Neuron (in vitro differentiated cells): ENCODE results near the gene SYNJ2.

Source experiments
- H2AFZ ChIP-seq: one replicate; pipeline ENCODE4 v1.6.1; 2013; ENCODE audit warnings: low read depth, mild to moderate bottlenecking, inconsistent platforms, low read length, moderate library complexity
- H3K27me3 ChIP-seq: one replicate; pipeline ENCODE4 v1.6.1; 2013; ENCODE audit warnings: low read length; ENCODE audit not compliant: insufficient read depth
- H3K36me3 ChIP-seq: one replicate; pipeline ENCODE4 v1.6.1; 2013; ENCODE audit warnings: low read length; ENCODE audit not compliant: insufficient read depth
- H3K4me1 ChIP-seq: one replicate; pipeline ENCODE4 v1.6.1; 2013; ENCODE audit warnings: low read length; ENCODE audit not compliant: insufficient read depth
- H3K4me3 ChIP-seq: 2 replicates; pipeline ENCODE4 v1.5.1; 2013; ENCODE audit warnings: mild to moderate bottlenecking, low read length, moderate library complexity
- H3K9me3 ChIP-seq: one replicate; pipeline ENCODE4 v1.6.1; 2013; ENCODE audit warnings: low read length

Gene SYNJ2

DNA sequence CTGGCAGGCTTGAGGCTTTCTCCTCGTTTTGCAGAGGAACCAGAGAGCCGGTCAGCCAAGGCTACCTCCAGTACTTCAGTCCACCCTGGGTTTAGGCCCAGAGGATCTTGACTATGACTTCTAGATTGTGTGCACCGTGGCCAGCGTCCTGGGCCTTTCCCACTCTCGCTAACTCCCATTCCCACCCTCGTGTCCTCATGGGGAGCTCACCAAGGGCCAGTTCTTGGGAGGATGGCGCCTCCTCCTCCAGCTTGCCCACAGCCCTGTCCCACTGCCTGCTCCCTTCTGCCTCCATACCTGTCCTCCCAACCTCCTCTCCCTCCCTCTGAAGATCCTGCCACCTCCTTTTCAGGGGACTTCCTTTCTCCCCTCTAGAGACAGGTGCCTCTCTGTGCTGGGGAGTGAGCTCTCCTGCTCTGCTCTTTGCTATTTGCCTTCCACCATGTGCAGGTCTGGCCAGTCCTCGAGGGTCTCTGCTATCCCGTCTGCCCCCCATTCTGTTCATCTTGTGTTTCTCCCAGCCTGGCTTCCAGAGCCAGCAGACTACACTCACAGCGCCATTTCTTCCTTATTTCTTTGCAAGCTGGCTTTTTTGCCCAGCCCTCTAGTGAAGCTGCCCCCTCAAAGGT is 4.4 kb upstream of the SYNJ2 start:
- Histone ChIP-seq H2AFZ (no peak overlapping the region), H3K27me3 (no peaks in the 10 kb centered on the region), H3K9me3 (no peaks in the 10 kb centered on the region), H3K4me1 (peaks cover 1% of the 10 kb centered on the region), H3K4me3 (no peak overlapping the region), H3K36me3 (no peaks in the 10 kb centered on the region)

- H3K4me3 ChIP-seq, result no peak overlapping the region
- no peaks in the 10 kb centered on the region for H3K9me3 ChIP-seq
- no peak overlapping the region for H2AFZ ChIP-seq
- H3K4me1 ChIP-seq, result peaks cover 7% of the 10 kb centered on the region
- no peaks in the 10 kb centered on the region for H3K27me3 ChIP-seq
- H3K36me3 ChIP-seq, result no peaks in the 10 kb centered on the region
Measured at GRCh38 chr6:157978021-157978783, 3.5 kb upstream of the SYNJ2 start.

DNA sequence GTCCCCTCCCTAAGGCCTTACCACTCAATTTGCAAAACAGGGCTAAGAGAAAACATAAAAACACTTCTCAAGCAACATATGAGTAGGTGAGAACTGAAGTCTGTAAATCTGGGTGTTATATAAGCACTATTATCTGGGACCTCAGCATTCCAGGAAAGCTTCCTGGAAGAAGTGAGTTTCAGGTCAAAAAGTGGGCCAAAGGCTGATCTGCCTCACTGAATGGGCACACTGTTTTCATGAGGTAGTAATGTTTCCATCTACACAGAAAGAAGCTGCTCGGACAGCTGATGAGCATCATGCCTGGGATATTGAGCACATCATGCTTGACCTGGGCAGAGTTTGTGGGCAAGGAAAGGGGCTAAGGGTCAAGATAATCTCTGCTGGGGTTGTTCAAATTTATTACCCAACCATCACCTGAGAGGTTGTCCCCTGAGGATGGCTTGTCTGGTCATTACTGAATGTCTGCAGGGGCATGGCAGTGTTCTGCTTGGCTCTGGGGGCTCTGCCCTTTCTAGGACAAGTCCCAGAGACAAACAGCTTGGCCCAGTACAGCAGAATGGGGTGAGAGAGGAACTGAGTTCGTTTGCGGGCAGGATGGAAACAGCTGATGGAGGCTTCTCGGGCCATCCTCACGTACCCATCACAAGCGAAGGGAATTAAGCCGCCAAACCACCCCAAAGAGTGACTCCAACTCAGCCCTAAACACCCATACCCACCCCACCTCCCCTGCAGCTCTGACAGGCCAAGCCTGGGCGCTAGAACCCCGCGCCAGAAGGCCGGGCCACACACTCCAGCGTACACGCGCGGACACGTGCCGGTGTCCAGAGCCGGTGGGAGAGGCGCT is 1.2 kb upstream of the SYNJ2 start:
- Histone ChIP-seq H3K9me3 (no peaks in the 10 kb centered on the region), H3K27me3 (no peaks in the 10 kb centered on the region), H3K4me3 (no peak overlapping the region), H3K36me3 (no peaks in the 10 kb centered on the region), H2AFZ (no peak overlapping the region), H3K4me1 (peaks cover 7% of the 10 kb centered on the region)

GRCh38 chr6:157981132-157981394 is 600 bp upstream of the SYNJ2 start:
- H3K4me1 ChIP-seq, result peaks cover 7% of the 10 kb centered on the region
- peak overlapping the region; percentile 100 for H2AFZ ChIP-seq
- H3K9me3 ChIP-seq, result no peaks in the 10 kb centered on the region
- no peak overlapping the region for H3K4me3 ChIP-seq
- H3K36me3 ChIP-seq, result no peaks in the 10 kb centered on the region
- no peaks in the 10 kb centered on the region for H3K27me3 ChIP-seq

DNA sequence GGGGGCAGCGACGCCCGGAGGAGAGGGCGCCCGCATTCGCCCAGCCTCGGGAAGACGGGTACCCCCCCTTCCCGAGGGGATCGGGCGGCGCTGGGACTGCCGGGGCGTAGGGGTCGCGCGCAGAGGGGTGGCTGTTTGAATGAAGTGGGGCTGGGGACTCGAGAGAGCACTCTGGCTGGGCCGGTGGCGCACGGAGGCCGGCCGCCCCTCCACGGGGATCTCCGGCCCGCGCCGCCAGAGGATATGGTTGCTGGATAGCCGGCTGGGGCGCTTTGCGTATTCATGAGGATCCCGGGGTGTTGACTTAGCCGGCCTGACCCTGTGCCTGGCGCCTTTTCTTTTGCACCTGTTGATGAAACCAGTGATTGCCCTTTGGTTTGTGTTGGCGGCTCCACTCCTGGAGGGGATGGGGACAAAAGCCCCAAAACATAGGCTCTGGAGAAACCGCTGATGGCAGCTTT is 469 bp downstream of the SYNJ2 start:
- H3K27me3 ChIP-seq, result no peaks in the 10 kb centered on the region

DNA sequence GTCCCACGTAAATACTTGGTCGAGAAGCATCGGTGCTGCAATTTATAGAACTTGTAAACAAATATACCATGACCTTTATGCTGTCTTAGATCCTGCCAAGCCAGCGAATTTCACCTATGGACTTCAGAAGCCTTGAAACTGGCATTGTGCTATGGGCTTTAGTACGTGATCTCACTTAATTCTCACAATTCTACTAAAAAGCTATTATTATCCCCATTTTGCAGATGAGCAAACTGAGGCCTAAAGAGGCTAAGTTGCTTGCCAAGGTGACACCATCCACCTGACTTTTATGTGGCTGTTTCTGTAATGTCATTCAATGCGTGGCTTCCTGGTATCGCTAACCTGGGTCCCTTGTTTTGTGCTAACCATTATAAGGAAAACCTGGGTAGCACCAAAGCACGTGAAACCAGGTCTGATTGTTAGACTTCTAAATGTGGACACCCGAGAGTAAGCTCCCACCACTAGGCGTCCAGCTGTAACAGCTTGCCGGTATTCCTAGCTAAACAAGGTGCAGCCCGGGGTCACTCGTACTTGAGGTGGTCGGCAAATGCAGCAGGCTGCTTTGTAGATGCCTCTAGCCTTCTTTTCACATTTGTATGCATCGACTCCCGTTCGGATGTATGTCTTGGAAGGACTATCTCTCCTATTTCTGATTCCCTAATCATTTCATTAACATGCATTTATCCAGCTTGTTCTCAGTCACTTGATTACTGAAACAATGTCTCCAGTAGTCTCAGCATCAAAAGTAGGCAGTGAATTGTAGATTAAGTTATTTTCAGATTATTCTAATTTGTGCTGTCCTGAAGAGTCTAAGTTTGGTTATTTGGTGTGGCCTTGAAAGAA is 1.1 kb downstream of the SYNJ2 start:
- Histone ChIP-seq H3K4me1 (peaks cover 7% of the 10 kb centered on the region), H3K27me3 (no peaks in the 10 kb centered on the region), H3K4me3 (peak overlapping the region; percentile 54), H2AFZ (peak overlapping the region; percentile 100), H3K36me3 (no peaks in the 10 kb centered on the region), H3K9me3 (no peaks in the 10 kb centered on the region)

More for the DNA sequence above, 469 bp downstream of the SYNJ2 start:
- H3K4me1 ChIP-seq, result peaks cover 7% of the 10 kb centered on the region
- peak overlapping the region; percentile 100 for H2AFZ ChIP-seq
- H3K4me3 ChIP-seq, result peak overlapping the region; percentile 54
- no peaks in the 10 kb centered on the region for H3K36me3 ChIP-seq
- H3K9me3 ChIP-seq, result no peaks in the 10 kb centered on the region

DNA sequence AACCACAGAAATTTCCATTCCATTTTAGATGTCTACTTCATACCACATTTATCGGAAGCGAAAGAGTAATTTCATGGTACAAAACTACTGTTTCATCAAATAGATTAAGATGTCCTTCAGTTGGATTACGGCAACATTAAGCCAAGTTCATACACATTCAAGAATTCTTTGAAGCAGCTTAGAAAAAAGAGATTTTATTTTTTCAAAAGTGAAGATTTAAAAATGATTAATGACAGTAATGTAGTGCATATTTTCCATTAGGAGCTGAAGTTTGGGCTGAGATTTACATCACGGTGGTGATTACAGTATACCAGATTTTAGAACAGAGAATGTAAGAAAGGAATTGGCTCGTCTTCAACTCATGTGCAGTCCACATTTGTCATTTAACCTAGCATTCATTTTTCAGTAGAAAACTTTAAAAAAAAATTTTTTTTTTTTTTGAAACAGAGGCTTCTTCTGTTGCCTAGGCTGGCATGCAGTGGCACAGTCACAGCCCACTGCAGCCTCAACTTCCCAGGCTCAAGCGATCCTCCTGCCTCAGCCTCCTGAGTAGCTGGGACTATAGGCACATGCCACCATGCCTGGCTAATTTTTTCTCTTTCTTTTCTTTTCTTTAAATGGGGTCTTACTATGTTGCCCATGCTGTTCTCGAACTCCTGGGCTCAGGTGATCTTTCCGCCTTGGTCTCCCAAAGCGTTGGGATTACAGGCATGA is 1.9 kb downstream of the SYNJ2 start:
- Histone ChIP-seq H3K4me3 (no peak overlapping the region), H3K4me1 (peaks cover 7% of the 10 kb centered on the region), H3K27me3 (no peaks in the 10 kb centered on the region)

DNA sequence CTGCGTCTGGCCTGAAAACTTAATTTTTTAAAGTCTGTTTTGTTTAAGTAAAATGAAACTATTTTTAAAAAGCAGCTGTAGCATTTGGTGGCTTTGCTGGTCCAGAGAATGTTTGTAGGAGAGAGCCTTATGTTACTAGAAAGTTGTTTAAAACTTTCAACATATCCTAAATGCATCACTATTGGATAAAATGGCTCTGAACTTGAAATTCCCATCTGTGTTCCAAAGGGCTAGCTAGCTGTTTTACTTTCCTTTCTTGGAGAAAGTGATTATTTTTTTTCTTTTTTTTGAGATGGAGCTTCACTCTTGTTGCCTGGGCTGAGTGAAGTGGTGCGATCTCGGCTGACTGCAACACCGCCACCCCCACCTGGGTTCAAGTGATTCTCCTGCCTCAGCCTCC is 2.5 kb downstream of the SYNJ2 start:
- H3K36me3 ChIP-seq, result no peaks in the 10 kb centered on the region
- H3K27me3 ChIP-seq, result no peaks in the 10 kb centered on the region
- H3K4me3 ChIP-seq, result no peak overlapping the region
- H3K4me1 ChIP-seq, result peaks cover 7% of the 10 kb centered on the region
- H2AFZ ChIP-seq, result no peak overlapping the region
- no peaks in the 10 kb centered on the region for H3K9me3 ChIP-seq

More for the DNA sequence above, 1.9 kb downstream of the SYNJ2 start:
- Histone ChIP-seq H3K36me3 (no peaks in the 10 kb centered on the region), H3K9me3 (no peaks in the 10 kb centered on the region), H2AFZ (no peak overlapping the region)

DNA sequence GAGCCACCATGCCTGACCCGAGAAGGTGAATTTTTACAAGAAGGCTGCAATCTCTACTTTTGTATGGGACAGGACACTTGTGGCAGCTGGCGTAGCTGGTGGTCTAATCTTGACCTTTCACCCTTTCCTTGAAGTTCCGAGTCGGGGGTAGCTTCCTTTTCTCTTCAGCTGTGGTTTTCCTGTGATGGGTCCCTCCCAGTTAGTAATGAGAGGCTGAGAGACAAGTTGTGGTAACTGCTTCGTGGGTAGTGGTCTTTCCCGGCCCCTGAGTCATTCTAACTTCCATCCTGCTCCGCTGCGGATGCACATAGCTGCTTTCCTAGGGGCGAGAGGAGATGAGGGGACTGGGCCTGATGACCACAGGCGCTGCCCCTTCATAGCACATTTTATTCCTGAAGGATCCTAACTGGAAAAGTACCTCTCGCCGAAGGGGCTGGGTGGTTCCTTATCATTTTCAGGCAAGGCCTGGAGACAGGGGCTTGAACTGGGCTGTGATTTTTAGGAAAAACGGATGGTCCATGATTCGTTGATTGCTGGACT is 3.1 kb downstream of the SYNJ2 start:
- H3K9me3 ChIP-seq, result no peaks in the 10 kb centered on the region
- H2AFZ ChIP-seq, result no peak overlapping the region
- peaks cover 7% of the 10 kb centered on the region for H3K4me1 ChIP-seq
- H3K36me3 ChIP-seq, result no peaks in the 10 kb centered on the region
- no peak overlapping the region for H3K4me3 ChIP-seq
- no peaks in the 10 kb centered on the region for H3K27me3 ChIP-seq

- Histone ChIP-seq H3K9me3 (no peaks in the 10 kb centered on the region), H3K4me1 (peaks cover 7% of the 10 kb centered on the region), H2AFZ (no peak overlapping the region), H3K36me3 (no peaks in the 10 kb centered on the region), H3K27me3 (no peaks in the 10 kb centered on the region), H3K4me3 (no peak overlapping the region)
Measured at GRCh38 chr6:157985378-157986155, 3.9 kb downstream of the SYNJ2 start.

DNA sequence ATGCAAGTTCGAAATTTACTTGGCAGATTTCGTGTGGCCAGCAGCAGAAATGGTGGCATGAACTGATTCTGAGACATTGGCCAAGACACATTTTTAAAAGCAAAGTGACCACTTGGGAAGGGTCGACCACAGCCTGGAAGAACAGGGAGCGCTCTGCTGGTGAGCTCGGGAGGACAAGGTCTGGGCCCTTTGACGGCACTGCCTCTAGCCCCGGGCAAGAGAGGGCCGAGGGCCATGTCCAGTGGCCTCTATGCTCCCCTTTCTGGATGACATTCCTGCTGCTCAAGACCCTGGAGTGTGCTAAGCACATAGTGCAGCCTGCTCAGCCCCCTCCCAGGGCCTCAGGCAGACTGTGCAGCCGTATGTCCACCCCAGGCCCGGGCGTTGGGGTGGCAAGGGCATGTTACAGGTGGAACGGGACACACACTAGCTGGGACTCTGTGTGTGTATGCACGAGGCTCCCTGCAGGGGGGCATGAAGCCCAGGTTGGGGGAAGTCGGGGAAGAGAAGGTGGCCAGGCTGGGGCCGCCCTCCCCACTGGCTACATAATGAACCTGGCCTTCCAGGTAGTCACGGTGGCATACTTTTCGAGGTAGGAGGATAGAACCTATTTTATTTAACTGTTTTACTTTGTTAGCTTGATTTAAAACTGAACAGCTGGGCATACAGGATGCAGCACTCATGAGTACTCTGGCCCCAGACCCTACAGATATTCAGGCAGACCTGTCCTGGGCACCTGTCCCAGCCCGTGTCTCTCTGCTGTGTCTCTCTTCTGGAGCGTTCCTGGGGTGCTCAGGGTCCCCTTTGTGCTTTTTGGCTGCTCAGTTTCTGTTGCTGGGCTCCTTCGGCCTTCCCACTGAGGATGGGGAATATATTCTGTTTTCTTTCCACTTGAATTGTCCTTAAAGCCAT is 6.4 kb downstream of the SYNJ2 start:
- H3K27me3 ChIP-seq, result no peaks in the 10 kb centered on the region
- H2AFZ ChIP-seq, result no peak overlapping the region
- H3K4me1 ChIP-seq, result no peaks in the 10 kb centered on the region
- H3K36me3 ChIP-seq, result no peaks in the 10 kb centered on the region
- H3K4me3 ChIP-seq, result no peak overlapping the region
- H3K9me3 ChIP-seq, result no peaks in the 10 kb centered on the region
